Stomach (tissue), 9 donors: Measurements from ENCODE around the gene CDH18. TPM values are rescaled to one million over a fixed set of nuclear protein-coding genes. Genes with fewer than 3 reads are reported as not detected.
"Not testable (repeated sequence)": the region's sequence is repeated elsewhere in the genome, so short reads cannot be mapped to it uniquely, and the experiment has no call there.

Source experiments
- DNase-seq, 2 donors: peaks; one replicate each; pipeline versions ENCODE4 v3.0.0 to v3.0.0-alpha.2; 2013 to 2019
- H3K27ac ChIP-seq, 5 donors: fragments of 200-600 bp in 4 of 5; sonication (generic) in 4 of 5; one replicate each; pipeline ENCODE4 v1.5.1; 2013 to 2019; ENCODE audit warnings: mild to moderate bottlenecking in 1 of 5, moderate library complexity in 1 of 5
- H3K27me3 ChIP-seq, 3 donors: fragments of 200-600 bp; sonication (generic); one replicate each; pipeline ENCODE4 v1.5.1; 2017 to 2019; ENCODE audit warnings: mixed run types in 1 of 3
- H3K36me3 ChIP-seq, 4 donors: fragments of 200-600 bp; sonication (generic); 1 replicate in 3 of 4; 2 replicates in 1 of 4; pipeline ENCODE4 v1.5.1; 2016 to 2019
- H3K4me1 ChIP-seq, 4 donors: fragments of 200-600 bp; sonication (generic); one replicate each; pipeline ENCODE4 v1.5.1; 2016 to 2019
- H3K4me3 ChIP-seq, 4 donors: fragments of 200-600 bp; sonication (generic) in 3 of 4; one replicate each; pipeline ENCODE4 v1.5.1; 2016 to 2019; ENCODE audit warnings: mild to moderate bottlenecking in 1 of 4
- H3K9me3 ChIP-seq, 4 donors: fragments of 200-600 bp; sonication (generic); one replicate each; pipeline ENCODE4 v1.5.1; 2016 to 2019
- EP300 ChIP-seq: sonication (generic); formaldehyde crosslinking; IDR thresholded peaks from one replicate; pipeline ENCODE4 v1.6.1; 2017; ENCODE audit warnings: antibody characterized with exemption
- POLR2A ChIP-seq, 4 donors: fragments of 450-650 bp; IDR thresholded peaks; one replicate each; pipeline ENCODE4 v1.6.1; 2016; ENCODE audit warnings: antibody characterized with exemption in 4 of 4, control low read depth in 2 of 4, mild to moderate bottlenecking in 1 of 4, moderate library complexity in 1 of 4
- POLR2AphosphoS5 ChIP-seq, 3 donors: sonication (generic); formaldehyde crosslinking; IDR thresholded peaks; one replicate each; pipeline ENCODE4 v1.6.1; 2016; ENCODE audit warnings: antibody characterized with exemption in 3 of 3
- WGBS, 5 donors: extraction: QIAGEN DNeasy Blood & Tissue Kit in 3 of 5; methylation state at CpG; one replicate each; pipeline versions ENCODE4 v1.1.5 to v1.1.7; 2013 to 2018; 5-methylcytosine and 5-hydroxymethylcytosine counted together
- intact Hi-C: fragments of 100-400 bp; cut with DNase I; formaldehyde crosslinking; loops from one replicate; pipeline ENCODE4 v1.15.1; 2023; ENCODE audit warnings: low total_unique reads
- polyA plus RNA-seq, 3 donors: library from polyadenylated mRNA; stranded (reverse); fragments of 200-250 nt; gene quantifications; one replicate each; pipeline ENCODE4 v1.2.3, GENCODE V29; 2013
- total RNA-seq, 5 donors: library from RNA; depleted of rRNA; stranded (reverse); fragments of >200 nt; gene quantifications; one replicate each; pipeline versions ENCODE4 v1.1.0 to v1.2.3, GENCODE V29; 2014 to 2016
- TF ChIP-seq, protein P1 (sequence below), 7 experiments: fragments of 450-650 bp in 4 of 7; fragments of 200-600 bp in 3 of 7; sonication (generic) in 3 of 7; IDR thresholded peaks; one replicate each; pipeline ENCODE4 v1.5.1; 2016 to 2019; ENCODE audit warnings: antibody characterized with exemption in 7 of 7, control low read depth in 2 of 7, mild to moderate bottlenecking in 1 of 7
- donor health status: healthy with polysubstance abuse.
- donor health status: Bipolar disorder and iron deficiency.
- donor health status: healthy.

Gene CDH18
- total and polyA plus RNA-seq, 8 donors: 0.05 to 0.92 TPM; not detected in 6

DNA sequence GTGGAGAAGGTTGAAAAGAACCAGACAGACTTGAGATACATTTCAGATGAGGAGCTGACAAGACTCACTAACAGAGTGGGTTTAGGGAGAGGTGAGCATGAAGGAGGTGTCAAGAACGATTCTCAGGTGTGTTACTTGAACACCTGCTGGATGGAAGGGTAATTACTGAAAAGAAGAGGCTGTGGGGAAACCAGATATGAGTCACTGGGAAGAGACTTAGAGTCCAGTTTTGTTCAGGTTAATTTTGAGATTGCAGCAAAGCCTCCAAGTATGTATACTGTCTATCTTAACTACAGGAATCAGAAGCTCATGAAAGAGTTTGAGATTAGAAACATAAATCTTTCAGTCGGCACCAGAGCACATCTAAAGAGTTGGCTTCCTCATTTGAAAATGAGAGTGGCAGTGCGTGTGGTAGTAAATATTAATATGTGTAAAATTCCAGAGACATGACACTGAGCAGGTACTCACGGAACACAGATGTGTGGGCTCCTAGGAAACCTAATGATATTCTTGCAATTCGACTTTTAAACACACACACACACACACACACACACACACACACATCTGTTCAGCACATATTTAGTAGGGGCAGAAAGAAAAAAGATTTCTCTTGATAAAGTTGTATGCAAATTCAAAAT, 197.1 kb downstream of the CDH18 start:
- Histone ChIP-seq H3K27me3 (no peaks in the 10 kb centered on the region), H3K36me3 (no peaks in the 10 kb centered on the region), H3K27ac (no peak overlapping the region), H3K9me3 (no peaks in the 10 kb centered on the region), H3K4me3 (no peak overlapping the region), H3K4me1 (no peaks in the 10 kb centered on the region)
- TF ChIP-seq, protein P1, sequence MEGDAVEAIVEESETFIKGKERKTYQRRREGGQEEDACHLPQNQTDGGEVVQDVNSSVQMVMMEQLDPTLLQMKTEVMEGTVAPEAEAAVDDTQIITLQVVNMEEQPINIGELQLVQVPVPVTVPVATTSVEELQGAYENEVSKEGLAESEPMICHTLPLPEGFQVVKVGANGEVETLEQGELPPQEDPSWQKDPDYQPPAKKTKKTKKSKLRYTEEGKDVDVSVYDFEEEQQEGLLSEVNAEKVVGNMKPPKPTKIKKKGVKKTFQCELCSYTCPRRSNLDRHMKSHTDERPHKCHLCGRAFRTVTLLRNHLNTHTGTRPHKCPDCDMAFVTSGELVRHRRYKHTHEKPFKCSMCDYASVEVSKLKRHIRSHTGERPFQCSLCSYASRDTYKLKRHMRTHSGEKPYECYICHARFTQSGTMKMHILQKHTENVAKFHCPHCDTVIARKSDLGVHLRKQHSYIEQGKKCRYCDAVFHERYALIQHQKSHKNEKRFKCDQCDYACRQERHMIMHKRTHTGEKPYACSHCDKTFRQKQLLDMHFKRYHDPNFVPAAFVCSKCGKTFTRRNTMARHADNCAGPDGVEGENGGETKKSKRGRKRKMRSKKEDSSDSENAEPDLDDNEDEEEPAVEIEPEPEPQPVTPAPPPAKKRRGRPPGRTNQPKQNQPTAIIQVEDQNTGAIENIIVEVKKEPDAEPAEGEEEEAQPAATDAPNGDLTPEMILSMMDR (IDR thresholded peaks at IDR 0.05): no peak
- TF ChIP-seq POLR2A (IDR thresholded peaks at IDR 0.05) (no peak), POLR2AphosphoS5 (IDR thresholded peaks at IDR 0.05) (no peak)
- DNase-seq: no peak
- 40 to 48% (median 42%) methylated on average over 5 of the region's 5 CpGs for WGBS, 5 donors
- intact Hi-C loops: no loop called here

DNA sequence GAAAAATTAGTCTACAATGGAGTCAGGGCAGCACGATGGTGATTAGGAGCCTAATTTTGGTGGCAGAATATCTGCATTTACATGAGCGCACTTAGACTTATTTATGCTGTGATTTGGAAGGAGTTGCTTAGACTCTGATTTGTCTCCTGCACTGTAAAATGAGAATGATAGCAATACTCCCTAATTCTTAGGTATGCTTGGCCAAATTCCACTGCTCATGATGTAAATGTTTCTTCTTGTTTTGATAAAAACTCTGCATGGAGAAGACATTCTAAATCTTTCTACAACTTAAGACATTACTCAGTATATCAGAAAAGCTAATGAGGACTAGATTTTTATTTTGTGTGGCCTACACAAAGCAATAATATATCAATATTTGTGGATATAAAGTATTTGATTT, 205.4 kb downstream of the CDH18 start:
- intact Hi-C loops: no loop called here
- Histone ChIP-seq H3K27me3 (no peaks in the 10 kb centered on the region), H3K27ac (no peak overlapping the region), H3K4me1 (no peaks in the 10 kb centered on the region), H3K9me3 (no peaks in the 10 kb centered on the region), H3K36me3 (no peaks in the 10 kb centered on the region), H3K4me3 (no peak overlapping the region)
- peak in 1 of 2 donors; percentile 12 for DNase-seq
- no peak for TF ChIP-seq EP300
- no peak for TF ChIP-seq POLR2A (IDR thresholded peaks at IDR 0.05)
- TF ChIP-seq, protein P1 (IDR thresholded peaks at IDR 0.05): no peak
- TF ChIP-seq POLR2AphosphoS5 (IDR thresholded peaks at IDR 0.05): no peak
- 74 to 85% (median 79%) methylated on average over 2 of the region's 2 CpGs for whole genome bisulfite sequencing, 5 donors

DNA sequence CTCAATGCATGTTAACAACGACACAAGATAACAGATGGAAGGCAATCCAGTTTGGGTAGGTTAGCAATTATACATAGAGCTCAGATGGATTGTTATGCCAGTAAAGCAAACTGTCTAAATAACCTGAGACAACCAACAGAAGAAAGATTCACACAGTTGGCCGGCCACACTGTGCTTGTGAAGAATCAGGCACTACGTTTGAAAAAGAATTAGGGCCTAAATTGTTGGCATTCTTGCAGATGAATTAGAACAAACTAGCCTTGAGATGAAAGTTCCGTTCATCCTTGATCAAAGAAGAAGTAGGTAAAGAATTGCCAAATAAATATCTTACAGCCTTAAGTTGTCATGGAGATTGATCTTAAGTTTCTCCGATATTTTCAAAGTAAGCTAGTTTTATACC, 210.6 kb downstream of the CDH18 start:
- WGBS, 5 donors: 58 to 76% (median 62%) methylated on average over 5 of the region's 5 CpGs
- Histone ChIP-seq H3K4me3 (no peak overlapping the region), H3K4me1 (no peaks in the 10 kb centered on the region), H3K9me3 (no peaks in the 10 kb centered on the region), H3K27ac (no peak overlapping the region), H3K27me3 (no peaks in the 10 kb centered on the region), H3K36me3 (no peaks in the 10 kb centered on the region)
- TF ChIP-seq, protein P1 (IDR thresholded peaks at IDR 0.05): no peak
- TF ChIP-seq POLR2A (IDR thresholded peaks at IDR 0.05) (no peak), POLR2AphosphoS5 (IDR thresholded peaks at IDR 0.05) (no peak), EP300 (no peak)
- DNase-seq: no peak
- intact Hi-C loops: no loop called here

DNA sequence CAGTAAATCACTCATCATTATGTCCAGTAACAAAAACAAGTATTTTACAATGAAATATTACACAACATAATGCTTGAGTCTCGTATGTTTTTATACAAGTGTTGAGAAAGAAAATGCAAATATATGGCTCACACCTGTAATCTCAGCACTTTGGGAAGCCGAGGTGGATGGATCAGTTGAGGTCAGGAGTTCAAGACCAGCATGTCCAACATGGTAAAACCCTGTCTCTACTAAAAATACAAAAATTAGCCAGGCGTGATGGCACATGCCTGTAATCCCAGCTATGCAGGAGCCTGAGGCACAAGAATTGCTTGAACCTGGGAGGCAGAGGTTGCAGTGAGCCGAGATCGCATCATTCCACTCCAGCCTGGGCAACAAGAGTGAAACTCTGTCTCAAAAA, 211.1 kb downstream of the CDH18 start:
- DNase-seq, H3K9me3 ChIP-seq, intact Hi-C loops, H3K27me3 ChIP-seq, H3K4me3 ChIP-seq, H3K36me3 ChIP-seq, H3K4me1 ChIP-seq, H3K27ac ChIP-seq: not testable (repeated sequence)
- whole genome bisulfite sequencing, 5 donors: 73 to 85% (median 77%) methylated on average over 5 of the region's 5 CpGs

DNA sequence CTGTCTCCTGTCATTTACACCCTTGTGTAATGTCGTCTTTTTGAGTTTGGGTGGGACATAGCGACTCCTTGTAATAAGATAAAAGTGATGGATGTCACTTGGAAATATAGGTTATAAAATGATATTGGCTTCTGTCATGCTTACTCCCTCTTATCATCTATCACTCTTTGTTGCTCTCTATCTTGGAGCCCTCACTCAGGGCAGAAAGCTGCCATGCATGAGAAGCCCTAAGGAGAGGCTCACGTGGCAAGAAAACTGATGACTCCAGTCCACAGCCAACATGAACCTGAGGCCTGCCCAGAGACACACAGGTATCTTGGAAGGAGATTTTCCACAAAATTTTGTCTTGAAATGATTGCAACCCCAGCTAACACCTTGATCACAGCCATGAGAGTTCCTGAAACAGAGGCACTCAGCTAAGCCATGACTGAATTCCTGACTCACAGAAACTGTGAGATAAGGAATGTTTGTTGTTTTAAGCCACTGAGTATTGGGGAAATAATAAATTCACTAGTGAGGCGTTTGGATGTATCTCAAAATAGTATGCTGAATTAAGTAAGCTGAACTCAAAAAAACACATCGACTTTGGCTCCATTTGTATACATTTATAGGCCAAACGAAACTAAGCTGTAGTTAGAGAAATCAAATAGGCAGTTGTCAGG, 216.7 kb downstream of the CDH18 start:
- TF ChIP-seq EP300: no peak
- TF ChIP-seq POLR2A (IDR thresholded peaks at IDR 0.05): no peak
- TF ChIP-seq, protein P1 (IDR thresholded peaks at IDR 0.05): no peak
- TF ChIP-seq POLR2AphosphoS5 (IDR thresholded peaks at IDR 0.05): no peak
- 45 to 54% (median 49%) methylated on average over 6 of the region's 6 CpGs for WGBS, 5 donors
- intact Hi-C loops: no loop called here

More for the DNA sequence above, 216.7 kb downstream of the CDH18 start:
- Histone ChIP-seq H3K36me3 (no peaks in the 10 kb centered on the region), H3K4me1 (no peaks in the 10 kb centered on the region), H3K4me3 (no peak overlapping the region), H3K9me3 (no peaks in the 10 kb centered on the region), H3K27me3 (no peaks in the 10 kb centered on the region), H3K27ac (no peak overlapping the region)
- no peak for DNase-seq
